ENCODE measurements around the gene TTLL4. TPM values are rescaled to one million over a fixed set of nuclear protein-coding genes. Genes with fewer than 3 reads are reported as not detected.

The TTLL4 gene
- total RNA-seq, 4 donors from 2014 or later, result 7.0 to 19.1 (median 15.4) TPM

DNA sequence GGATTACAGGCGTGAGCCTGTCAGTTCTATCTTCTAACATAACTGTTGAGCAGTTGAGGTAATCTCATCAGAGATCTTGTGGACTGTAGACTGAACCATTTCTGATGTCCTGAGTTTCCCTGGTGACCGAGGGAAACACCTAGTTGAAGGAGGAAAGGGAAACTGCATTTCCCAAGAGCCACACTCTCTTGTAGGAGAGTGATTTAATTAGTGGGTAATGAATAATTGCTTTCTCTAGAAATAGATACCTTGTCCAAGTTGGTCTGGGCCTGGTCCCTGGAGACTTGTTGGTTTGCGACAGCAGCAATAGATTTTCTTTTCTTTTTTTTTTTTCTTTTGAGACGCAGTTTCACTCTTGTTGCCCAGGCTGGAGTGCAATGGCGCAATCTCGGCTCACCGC lies 7.4 kb downstream of the TTLL4 start:
- TF ChIP-seq, protein P1, sequence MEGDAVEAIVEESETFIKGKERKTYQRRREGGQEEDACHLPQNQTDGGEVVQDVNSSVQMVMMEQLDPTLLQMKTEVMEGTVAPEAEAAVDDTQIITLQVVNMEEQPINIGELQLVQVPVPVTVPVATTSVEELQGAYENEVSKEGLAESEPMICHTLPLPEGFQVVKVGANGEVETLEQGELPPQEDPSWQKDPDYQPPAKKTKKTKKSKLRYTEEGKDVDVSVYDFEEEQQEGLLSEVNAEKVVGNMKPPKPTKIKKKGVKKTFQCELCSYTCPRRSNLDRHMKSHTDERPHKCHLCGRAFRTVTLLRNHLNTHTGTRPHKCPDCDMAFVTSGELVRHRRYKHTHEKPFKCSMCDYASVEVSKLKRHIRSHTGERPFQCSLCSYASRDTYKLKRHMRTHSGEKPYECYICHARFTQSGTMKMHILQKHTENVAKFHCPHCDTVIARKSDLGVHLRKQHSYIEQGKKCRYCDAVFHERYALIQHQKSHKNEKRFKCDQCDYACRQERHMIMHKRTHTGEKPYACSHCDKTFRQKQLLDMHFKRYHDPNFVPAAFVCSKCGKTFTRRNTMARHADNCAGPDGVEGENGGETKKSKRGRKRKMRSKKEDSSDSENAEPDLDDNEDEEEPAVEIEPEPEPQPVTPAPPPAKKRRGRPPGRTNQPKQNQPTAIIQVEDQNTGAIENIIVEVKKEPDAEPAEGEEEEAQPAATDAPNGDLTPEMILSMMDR (IDR thresholded peaks at IDR 0.05; ENCODE audit: low read depth), result no peak

DNA sequence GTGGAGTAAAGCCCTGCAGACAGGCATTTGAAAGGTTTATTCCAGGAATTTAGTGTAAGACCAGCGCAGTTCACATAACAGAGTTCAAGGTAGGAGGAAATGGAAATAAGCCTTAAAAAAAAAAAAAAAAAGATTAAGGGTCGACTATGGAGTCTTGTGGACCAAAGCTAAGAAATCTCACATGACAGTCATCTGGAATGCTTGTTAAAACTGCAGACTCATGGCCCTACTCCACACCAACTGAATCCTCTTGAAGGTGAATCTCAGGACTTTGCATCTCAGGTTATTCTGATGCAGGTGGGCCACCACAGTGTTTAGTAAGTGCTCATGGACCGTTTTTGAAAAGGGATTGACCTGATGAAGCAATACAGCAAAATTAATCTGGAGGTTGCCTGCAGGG lies 8.8 kb downstream of the TTLL4 start:
- TF ChIP-seq, protein P1 (IDR thresholded peaks at IDR 0.05; ENCODE audit: low read depth), result no peak

DNA sequence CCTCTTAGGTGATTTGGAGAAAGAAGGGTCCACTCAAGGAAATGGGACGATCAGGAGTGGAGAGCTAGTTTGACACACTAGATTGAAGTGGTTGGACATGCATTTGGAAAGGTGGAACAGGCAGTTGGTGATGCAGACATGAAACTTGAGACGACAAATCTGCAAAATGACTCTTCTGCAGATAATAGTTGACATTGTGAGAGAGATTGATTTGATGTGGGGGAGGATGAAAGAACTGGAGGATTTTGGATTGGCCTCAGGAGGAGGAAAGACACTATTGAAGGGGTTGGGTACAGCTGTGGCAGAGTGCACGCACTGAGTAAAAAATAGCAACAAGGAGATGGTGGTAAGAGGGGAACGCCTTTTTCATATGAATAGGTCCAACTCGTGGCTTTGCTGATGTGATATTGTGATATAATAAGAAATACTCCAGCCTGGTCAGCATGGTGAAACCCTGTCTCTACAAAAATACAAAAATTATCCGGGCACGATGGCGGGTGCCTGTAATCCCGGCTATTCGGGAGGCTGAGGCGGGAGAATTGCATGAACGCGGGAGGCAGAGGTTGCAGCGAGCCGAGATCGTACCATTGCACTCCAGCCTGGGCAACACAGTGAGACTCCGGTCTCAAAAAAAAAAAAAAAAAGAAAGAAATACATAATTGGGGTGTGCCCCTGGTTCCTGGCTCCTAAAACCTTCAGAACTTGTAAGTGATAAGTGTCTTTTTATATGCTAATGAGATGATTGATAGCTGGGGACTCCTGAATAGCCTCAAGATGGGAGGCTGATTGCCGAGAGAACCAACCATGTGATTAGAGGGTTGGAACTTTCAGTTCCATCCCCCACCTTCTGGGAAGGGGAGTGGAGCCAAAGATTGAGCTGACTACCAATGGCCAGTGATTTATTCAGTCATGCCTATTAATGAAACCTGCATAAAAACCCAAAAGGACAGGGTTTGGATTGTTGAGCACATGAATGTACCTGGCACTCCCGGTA lies 9.7 kb downstream of the TTLL4 start:
- TF ChIP-seq, protein P1 (IDR thresholded peaks at IDR 0.05; ENCODE audit: low read depth), result no peak

DNA sequence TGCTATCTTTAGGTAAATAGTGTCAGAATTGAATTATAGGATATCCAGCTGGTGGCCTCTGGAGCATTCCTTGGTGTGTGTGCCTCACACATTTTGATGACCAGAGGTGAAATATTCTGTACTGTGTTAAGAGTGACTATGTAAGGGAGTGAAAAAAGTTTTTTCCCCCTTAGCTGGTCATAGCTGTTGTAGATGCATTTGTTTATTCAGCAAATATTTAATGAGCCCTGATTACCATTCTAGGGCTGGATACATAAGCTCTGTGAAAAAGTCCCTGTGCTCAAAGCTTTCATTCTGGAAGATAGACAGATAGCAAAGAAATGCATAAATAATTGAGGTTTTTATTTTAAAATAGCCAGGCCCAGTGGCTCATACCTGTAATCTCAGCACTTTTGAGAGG lies 10.9 kb downstream of the TTLL4 start:
- TF ChIP-seq, protein P1 (IDR thresholded peaks at IDR 0.05; ENCODE audit: low read depth), result no peak

DNA sequence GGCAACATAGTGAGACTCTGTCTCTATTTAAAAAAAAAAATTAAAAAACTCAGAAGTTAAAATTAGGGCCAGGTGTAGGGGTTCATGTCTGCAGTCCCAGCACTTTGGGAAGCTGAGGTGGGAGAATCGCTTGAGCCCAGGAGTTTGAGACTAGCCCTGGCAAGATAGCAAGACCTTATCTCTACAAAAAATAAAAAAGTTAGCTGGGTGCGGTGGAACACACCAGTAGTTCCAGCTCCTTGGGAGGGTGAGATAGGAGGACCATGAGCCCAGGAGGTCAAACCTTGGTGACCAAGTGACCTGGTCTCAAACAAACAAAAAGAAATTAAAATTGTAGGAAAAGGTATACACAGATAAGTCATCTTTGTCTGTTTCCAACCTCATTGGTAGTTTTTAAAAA lies 11.3 kb downstream of the TTLL4 start:
- TF ChIP-seq, protein P1 (IDR thresholded peaks at IDR 0.05; ENCODE audit: low read depth), result no peak

DNA sequence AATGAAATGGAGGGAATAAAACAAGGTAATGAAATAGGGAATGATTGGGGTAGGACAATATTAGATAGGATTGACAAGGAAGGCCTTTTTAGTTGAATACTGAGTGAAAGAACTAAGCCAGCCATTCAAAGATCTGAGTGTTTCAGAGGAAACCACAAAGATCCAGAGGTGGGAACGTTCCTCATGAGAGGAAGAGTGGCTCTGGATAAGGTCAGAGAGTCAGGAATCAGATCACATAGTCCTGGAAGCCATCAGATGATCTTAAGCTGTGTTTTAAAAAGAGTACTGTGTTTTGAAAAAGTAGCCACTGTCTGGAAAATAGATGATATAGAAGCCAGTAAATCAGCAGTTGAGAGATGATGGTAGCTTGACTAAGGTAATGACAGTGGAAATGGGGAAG lies 11.8 kb downstream of the TTLL4 start:
- TF ChIP-seq, protein P1 (IDR thresholded peaks at IDR 0.05; ENCODE audit: low read depth), result no peak

DNA sequence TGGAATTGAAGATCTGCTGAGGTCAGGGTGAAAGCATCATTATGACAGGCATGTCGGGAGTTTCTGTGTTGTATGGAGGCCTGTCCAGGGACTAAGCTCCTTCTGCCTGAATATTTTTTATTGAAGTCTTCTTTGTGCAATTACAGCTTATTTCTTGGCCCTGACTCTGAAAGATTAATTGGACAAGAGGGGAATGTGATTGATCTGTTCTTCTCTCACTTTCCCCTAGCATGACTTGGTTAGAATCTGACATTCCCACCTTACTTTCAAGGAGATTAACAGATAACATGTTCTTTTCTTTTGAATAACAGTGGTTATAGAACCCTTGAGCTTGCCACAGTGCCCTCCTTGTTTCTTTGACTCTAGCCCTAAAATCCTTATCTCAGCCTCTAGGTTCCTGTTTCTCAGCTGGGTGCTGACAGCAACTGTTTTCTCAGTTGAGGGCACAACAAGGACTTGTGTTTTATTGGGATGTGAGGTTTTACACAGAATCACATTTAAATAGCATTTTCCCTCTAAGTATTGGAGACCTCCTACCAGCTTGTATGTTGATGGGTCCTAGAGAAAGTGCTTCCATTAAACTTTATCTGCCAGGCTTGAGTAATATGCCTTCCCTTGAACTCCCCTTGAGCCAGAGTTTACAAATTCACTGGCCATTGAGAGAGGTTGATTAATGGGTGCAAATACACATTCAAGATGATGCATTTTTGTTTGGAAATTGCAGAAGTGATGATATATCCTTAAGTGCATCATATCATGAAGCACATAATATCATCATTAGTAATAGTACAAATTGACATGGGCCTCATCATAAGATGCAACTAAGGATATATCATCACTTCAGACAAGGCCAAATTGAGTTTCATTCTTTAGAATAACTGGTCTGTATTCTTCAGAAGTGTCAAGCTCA lies 12.5 kb downstream of the TTLL4 start:
- TF ChIP-seq, protein P1 (IDR thresholded peaks at IDR 0.05; ENCODE audit: low read depth), result no peak

All from subcutaneous adipose tissue (tissue), 4 donors.